ENCODE measurements around the gene ZNF670. TPM values are rescaled to one million over a fixed set of nuclear protein-coding genes. Genes with fewer than 3 reads are reported as not detected.

The ZNF670 gene
- total RNA-seq, 1 donor from 2014 or later: 2.7 TPM

- H3K27me3 ChIP-seq: no peaks in the 10 kb centered on the region
- H3K9me3 ChIP-seq: no peaks in the 10 kb centered on the region
- intact Hi-C loops (cut with DNase I): no loop called here
- no peaks in the 10 kb centered on the region for H3K36me3 ChIP-seq
- peak overlapping the region; percentile 79 for H3K27ac ChIP-seq
- TF ChIP-seq POLR2AphosphoS5 (IDR thresholded peaks at IDR 0.05; ENCODE audit: insufficient read depth in 1 of 2, low read depth in 1 of 2) (no peak), POLR2A (IDR thresholded peaks at IDR 0.05) (no peak), CTCF (IDR thresholded peaks at IDR 0.05) (no peak)
- H3K4me1 ChIP-seq: peaks cover 16% of the 10 kb centered on the region
- no peak for DNase-seq (ENCODE audit: extremely low spot score in 2 of 2)
- H3K4me3 ChIP-seq: peak overlapping the region; percentile 69 to 93
Observed at GRCh38 chr1:247077876-247078257, 744 bp downstream of the ZNF670 start.

DNA sequence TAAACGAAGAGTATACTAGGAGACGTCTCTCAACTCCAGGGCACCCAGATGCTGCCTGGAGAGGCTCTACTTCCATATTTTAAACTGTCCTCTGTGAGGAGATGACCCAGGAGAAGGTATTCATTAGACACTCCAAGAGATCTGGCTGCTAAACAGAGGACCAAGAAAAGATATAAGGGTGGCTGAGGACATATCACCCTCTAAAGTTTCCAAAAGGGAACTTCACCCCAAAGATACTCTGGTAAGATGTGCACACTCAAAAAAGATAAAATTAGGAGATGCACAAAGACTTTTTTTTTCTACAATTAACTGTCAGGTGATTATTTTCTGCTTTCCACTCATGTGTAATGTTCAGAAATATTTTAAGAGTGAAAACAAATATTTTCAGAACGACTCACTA, 1.4 kb downstream of the ZNF670 start:
- intact Hi-C loops (cut with DNase I): no loop called here
- Histone ChIP-seq H3K4me3 (peak overlapping the region in 1 of 2 donors; percentile 69), H3K9me3 (no peaks in the 10 kb centered on the region), H3K4me1 (peaks cover 16% of the 10 kb centered on the region), H3K27me3 (no peaks in the 10 kb centered on the region), H3K36me3 (no peaks in the 10 kb centered on the region), H3K27ac (no peak overlapping the region)
- DNase-seq (ENCODE audit: extremely low spot score in 2 of 2): no peak
- no peak for TF ChIP-seq POLR2A (IDR thresholded peaks at IDR 0.05)
- no peak for TF ChIP-seq POLR2AphosphoS5 (IDR thresholded peaks at IDR 0.05; ENCODE audit: insufficient read depth in 1 of 2, low read depth in 1 of 2)
- TF ChIP-seq CTCF (IDR thresholded peaks at IDR 0.05): no peak

- H3K27ac ChIP-seq: no peak overlapping the region
- TF ChIP-seq POLR2A (IDR thresholded peaks at IDR 0.05) (no peak), CTCF (IDR thresholded peaks at IDR 0.05) (no peak), POLR2AphosphoS5 (IDR thresholded peaks at IDR 0.05; ENCODE audit: insufficient read depth in 1 of 2, low read depth in 1 of 2) (no peak)
- H3K4me3 ChIP-seq: no peak overlapping the region
- no peaks in the 10 kb centered on the region for H3K36me3 ChIP-seq
- no peaks in the 10 kb centered on the region for H3K27me3 ChIP-seq
- intact Hi-C loops (cut with DNase I): no loop called here
- no peaks in the 10 kb centered on the region for H3K4me1 ChIP-seq
- H3K9me3 ChIP-seq: no peaks in the 10 kb centered on the region
- DNase-seq (ENCODE audit: extremely low spot score in 2 of 2): no peak
Observed at GRCh38 chr1:247070645-247071044, 8.0 kb downstream of the ZNF670 start.

DNA sequence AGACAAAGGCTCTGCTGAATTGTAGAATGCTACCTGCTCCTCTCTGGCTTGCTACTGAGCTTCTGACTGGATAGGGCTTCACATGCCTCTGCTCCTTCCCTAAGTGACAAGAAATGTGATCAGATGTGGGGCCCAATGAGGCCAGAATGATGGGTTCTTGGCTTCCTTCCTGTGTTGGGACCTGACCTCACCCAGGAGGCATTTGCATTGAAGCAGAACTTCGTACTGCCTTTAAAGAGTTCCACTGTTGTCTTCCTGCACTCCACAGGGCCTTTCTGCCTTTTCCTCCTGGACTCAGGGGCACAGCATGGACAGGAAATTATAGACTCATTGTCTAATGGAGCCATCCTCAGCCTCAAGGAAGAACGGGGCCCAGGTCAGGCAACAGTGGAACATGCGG, 14.3 kb downstream of the ZNF670 start:
- H3K9me3 ChIP-seq: no peaks in the 10 kb centered on the region
- no peaks in the 10 kb centered on the region for H3K36me3 ChIP-seq
- no peaks in the 10 kb centered on the region for H3K27me3 ChIP-seq
- H3K4me3 ChIP-seq: no peak overlapping the region
- H3K27ac ChIP-seq: no peak overlapping the region
- intact Hi-C loops (cut with DNase I): no loop called here
- no peaks in the 10 kb centered on the region for H3K4me1 ChIP-seq
- no peak for TF ChIP-seq CTCF (IDR thresholded peaks at IDR 0.05)
- DNase-seq (ENCODE audit: extremely low spot score in 2 of 2): no peak

GRCh38 chr1:247060771-247061170, 17.8 kb downstream of the ZNF670 start:
- intact Hi-C loops (cut with DNase I): no loop called here
- no peak overlapping the region for H3K4me3 ChIP-seq
- H3K36me3 ChIP-seq: no peaks in the 10 kb centered on the region
- no peak overlapping the region for H3K27ac ChIP-seq
- H3K4me1 ChIP-seq: no peaks in the 10 kb centered on the region
- H3K9me3 ChIP-seq: no peaks in the 10 kb centered on the region
- TF ChIP-seq POLR2AphosphoS5 (IDR thresholded peaks at IDR 0.05; ENCODE audit: insufficient read depth in 1 of 2, low read depth in 1 of 2): no peak
- no peak for TF ChIP-seq CTCF (IDR thresholded peaks at IDR 0.05)
- no peak for TF ChIP-seq POLR2A (IDR thresholded peaks at IDR 0.05)
- DNase-seq (ENCODE audit: extremely low spot score in 2 of 2): no peak
- H3K27me3 ChIP-seq: no peaks in the 10 kb centered on the region

All from vagina (tissue), 2 donors.